Fibroblast of villous mesenchyme (primary cell): ENCODE results near the gene LCN15. TPM values are rescaled to one million over a fixed set of nuclear protein-coding genes. Genes with fewer than 3 reads are reported as not detected.

Experiments used
- DNase-seq: peaks from one replicate; pipeline ENCODE4 v3.0.0-alpha.2; 2010; ENCODE audit warnings: low read depth
- H3K4me3 ChIP-seq: 2 replicates; pipeline ENCODE4 v1.5.1; 2011; ENCODE audit warnings: low read depth, mild to moderate bottlenecking, low read length
- total RNA-seq: library from RNA; depleted of rRNA; stranded (reverse); fragments of >200 nt; gene quantifications from 2 replicates; pipeline ENCODE4 v1.2.3, GENCODE V29; 2012
- TF ChIP-seq, protein P1 (sequence below): IDR thresholded peaks from 2 replicates; pipeline ENCODE4 v1.5.1; 2012; ENCODE audit warnings: low read depth, mild to moderate bottlenecking, low read length; ENCODE audit not compliant: insufficient read depth

The LCN15 gene
- total RNA-seq, 1 donor = not detected

GRCh38 chr9:136719195-136719880 lies 45.0 kb downstream of the LCN15 start:
- DNase-seq = no peak
- no peak overlapping the region for H3K4me3 ChIP-seq
- TF ChIP-seq, protein P1, sequence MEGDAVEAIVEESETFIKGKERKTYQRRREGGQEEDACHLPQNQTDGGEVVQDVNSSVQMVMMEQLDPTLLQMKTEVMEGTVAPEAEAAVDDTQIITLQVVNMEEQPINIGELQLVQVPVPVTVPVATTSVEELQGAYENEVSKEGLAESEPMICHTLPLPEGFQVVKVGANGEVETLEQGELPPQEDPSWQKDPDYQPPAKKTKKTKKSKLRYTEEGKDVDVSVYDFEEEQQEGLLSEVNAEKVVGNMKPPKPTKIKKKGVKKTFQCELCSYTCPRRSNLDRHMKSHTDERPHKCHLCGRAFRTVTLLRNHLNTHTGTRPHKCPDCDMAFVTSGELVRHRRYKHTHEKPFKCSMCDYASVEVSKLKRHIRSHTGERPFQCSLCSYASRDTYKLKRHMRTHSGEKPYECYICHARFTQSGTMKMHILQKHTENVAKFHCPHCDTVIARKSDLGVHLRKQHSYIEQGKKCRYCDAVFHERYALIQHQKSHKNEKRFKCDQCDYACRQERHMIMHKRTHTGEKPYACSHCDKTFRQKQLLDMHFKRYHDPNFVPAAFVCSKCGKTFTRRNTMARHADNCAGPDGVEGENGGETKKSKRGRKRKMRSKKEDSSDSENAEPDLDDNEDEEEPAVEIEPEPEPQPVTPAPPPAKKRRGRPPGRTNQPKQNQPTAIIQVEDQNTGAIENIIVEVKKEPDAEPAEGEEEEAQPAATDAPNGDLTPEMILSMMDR = no peak

- H3K4me3 ChIP-seq = no peak overlapping the region
- TF ChIP-seq, protein P1 = no peak
- DNase-seq = no peak
Observed at GRCh38 chr9:136718345-136719194, 45.7 kb downstream of the LCN15 start.

GRCh38 chr9:136717399-136717798 lies 46.9 kb downstream of the LCN15 start:
- DNase-seq = no peak
- H3K4me3 ChIP-seq = no peak overlapping the region
- TF ChIP-seq, protein P1 = no peak

DNA sequence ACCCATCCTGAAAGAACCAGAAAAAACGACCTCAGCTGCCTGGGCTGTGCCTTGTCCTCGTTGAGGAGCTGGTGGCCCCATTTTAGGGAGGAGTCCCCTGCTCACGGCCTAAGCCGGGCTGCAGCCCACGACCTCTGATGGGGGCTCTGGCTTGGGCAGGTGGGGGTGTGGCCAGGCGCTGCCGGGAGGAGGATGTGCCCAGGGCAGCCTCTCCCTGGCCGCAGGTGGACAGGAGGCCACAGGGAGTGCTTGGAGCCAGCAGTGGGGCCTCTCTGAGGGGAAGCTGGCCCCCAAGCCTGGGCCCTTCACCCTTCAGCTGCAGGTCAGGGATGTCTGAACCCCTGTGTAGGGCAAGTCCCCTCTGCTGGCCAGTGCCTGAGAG lies 49.4 kb downstream of the LCN15 start:
- no peak for DNase-seq
- H3K4me3 ChIP-seq = no peak overlapping the region
- TF ChIP-seq, protein P1 = no peak

DNA sequence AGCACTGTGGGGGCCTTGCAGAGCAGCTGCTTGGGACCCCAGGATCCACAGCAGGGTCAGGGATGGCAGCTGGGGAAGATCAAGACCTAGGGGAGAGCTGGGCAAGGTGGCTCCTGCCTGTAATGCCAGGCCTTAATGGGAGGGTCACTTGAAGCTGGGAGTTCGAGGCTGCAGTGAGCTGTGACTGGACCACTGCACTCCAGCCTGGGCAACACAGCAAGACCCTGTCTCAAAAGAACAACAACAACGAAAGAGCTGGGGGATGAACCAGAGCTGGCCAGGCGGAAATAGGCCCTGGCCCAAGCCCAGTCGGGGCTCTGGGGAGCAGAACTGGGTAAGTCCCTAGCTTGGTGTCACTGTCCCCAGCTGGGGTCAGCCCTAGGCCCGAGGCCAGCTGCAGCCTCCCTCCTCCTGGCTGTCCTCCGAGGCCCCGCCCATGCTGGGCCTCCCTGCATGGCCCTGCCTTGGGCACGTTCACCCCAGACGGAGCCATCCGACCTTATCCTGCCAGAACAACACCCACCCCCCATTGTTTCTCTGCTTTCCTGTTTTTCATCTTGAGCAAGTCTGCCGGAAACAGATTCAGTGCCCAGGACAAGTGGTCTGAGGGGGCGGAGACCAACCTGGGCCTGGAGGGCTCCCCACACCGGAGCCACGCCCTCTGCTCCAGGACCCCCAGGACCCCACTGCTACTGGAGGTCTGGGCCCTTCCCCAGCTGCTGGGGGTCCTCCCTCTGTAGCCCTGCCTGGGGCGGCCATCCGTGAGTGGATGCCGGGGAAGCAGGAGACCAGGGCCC lies 50.0 kb downstream of the LCN15 start:
- H3K4me3 ChIP-seq = no peak overlapping the region
- no peak for DNase-seq
- TF ChIP-seq, protein P1 = no peak

GRCh38 chr9:136713550-136713949 lies 50.8 kb downstream of the LCN15 start:
- H3K4me3 ChIP-seq = no peak overlapping the region
- TF ChIP-seq, protein P1 = no peak
- DNase-seq = no peak
